HUES6 (cell line): ENCODE measurements around the gene FLRT1.

ENCODE experiments used
- H3K27ac ChIP-seq: 2 replicates; pipeline ENCODE4 v1.7.0; 2013; ENCODE audit warnings: low read depth, mild to moderate bottlenecking, low read length, inconsistent platforms
- H3K27me3 ChIP-seq: 2 replicates; pipeline ENCODE4 v1.6.1; 2013; ENCODE audit warnings: low read length; ENCODE audit not compliant: control insufficient read depth, insufficient read depth
- H3K36me3 ChIP-seq: 2 replicates; pipeline ENCODE4 v1.6.1; 2013; ENCODE audit warnings: low read length; ENCODE audit not compliant: control insufficient read depth, insufficient read depth
- H3K4me1 ChIP-seq: 2 replicates; pipeline ENCODE4 v1.6.1; 2013; ENCODE audit warnings: low read length; ENCODE audit not compliant: control insufficient read depth, insufficient read depth
- H3K4me3 ChIP-seq: 2 replicates; pipeline ENCODE4 v1.5.1; 2013; ENCODE audit warnings: low read depth, low read length
- H3K9ac ChIP-seq: one replicate; pipeline ENCODE4 v1.6.1; 2013; ENCODE audit warnings: mild to moderate bottlenecking, low read length
- H3K9me3 ChIP-seq: 2 replicates; pipeline ENCODE4 v1.6.1; 2013; ENCODE audit warnings: low read depth, low read length; ENCODE audit not compliant: control insufficient read depth, insufficient read depth

The FLRT1 gene

DNA sequence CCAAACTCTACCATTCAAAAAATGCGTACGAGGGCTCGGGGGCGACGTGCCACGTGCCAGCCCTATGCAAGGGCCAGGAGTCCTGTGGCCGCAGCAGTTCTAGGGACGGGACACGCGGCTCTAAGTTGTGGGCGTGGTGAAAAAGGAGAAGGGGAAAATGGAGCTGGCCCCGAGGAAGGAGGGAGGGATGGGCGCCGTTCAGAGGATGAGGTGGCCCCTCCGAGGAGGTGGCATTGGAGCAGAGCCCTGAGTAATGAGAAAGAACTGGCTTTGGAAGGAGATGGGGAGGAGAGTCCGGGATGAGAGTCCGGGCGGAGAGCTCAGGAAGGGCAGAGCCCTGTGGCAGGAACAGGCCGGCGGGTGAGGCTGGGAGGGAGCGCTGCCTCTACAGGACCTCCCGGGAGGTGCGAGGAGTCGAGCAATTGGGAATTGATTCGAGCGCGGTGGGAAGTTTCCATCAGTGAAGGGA lies 28.5 kb upstream of the FLRT1 start:
- Histone ChIP-seq H3K27me3 (peaks cover 89% of the 10 kb centered on the region), H3K36me3 (no peaks in the 10 kb centered on the region), H3K4me1 (peaks cover 17% of the 10 kb centered on the region), H3K4me3 (peak overlapping the region; percentile 52), H3K9ac (no peak overlapping the region), H3K9me3 (no peaks in the 10 kb centered on the region), H3K27ac (no peak overlapping the region)

DNA sequence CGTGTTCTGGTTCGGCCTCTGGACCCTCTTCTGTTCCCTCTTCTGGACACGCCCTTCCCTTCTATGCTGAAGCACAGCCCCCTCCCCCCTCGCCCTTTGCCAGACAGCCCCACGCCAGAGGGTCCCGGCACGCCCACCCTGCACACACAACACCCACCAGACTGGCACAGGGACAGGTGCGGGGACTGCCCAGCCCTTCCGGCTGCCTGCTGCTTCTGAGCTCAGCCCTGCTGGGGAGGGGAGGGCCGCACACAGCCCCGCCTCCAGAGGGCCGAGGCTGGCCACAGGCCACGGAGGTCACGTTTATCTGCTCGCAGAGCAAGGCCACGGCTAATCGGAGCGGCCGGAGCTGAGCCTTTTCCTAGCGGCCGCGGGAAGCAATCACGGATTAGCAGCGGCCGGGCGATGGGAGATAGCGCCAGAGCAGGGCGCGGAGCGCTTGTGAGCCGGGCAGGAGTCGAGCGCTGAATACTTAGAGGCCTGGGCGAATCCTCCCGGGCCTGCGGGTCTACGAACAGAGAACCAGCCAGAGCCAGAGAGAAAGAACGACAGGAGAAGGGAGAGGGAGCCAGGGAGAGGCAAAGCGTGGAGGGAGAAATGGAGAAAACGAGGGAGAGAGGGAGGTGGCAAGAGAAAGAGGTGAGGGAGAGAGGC lies 28.0 kb upstream of the FLRT1 start:
- no peaks in the 10 kb centered on the region for H3K36me3 ChIP-seq
- H3K4me3 ChIP-seq: peak overlapping the region; percentile 52
- H3K9me3 ChIP-seq: no peaks in the 10 kb centered on the region
- H3K4me1 ChIP-seq: peaks cover 17% of the 10 kb centered on the region
- H3K9ac ChIP-seq: no peak overlapping the region
- H3K27me3 ChIP-seq: peaks cover 84% of the 10 kb centered on the region
- H3K27ac ChIP-seq: no peak overlapping the region

- Histone ChIP-seq H3K9me3 (no peaks in the 10 kb centered on the region), H3K27ac (no peak overlapping the region), H3K36me3 (no peaks in the 10 kb centered on the region), H3K4me1 (peaks cover 17% of the 10 kb centered on the region), H3K9ac (no peak overlapping the region), H3K4me3 (peak overlapping the region; percentile 52; the same call in 1 of the 2 replicates), H3K27me3 (peaks cover 80% of the 10 kb centered on the region)
Observed at GRCh38 chr11:64008283-64008913, 27.3 kb upstream of the FLRT1 start.

- H3K36me3 ChIP-seq: no peaks in the 10 kb centered on the region
Observed at GRCh38 chr11:64008914-64009633, 26.7 kb upstream of the FLRT1 start.

DNA sequence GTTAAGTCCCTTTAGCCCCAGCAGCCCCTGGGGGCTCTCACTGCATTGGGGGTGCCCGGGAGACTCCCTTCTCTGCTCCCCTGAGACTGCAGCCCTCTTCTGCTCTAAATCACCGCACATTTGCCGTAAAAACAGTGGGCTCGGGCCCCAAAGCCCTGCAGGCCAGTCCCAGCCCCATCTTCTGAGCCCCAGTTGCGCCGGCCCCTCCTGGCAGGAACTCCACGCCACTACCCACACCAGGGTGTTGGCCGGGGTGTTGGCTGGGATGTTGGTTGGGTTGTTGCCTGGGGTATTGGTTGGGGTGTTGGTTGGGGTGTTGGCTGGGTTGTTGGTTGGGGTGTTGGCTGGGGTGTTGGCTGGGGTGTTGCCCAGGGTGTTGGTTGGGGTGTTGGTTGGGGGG lies 26.0 kb upstream of the FLRT1 start:
- no peaks in the 10 kb centered on the region for H3K36me3 ChIP-seq
- no peak overlapping the region for H3K27ac ChIP-seq
- H3K27me3 ChIP-seq: peaks cover 82% of the 10 kb centered on the region

More at GRCh38 chr11:64008914-64009633, 26.7 kb upstream of the FLRT1 start:
- no peaks in the 10 kb centered on the region for H3K9me3 ChIP-seq
- no peak overlapping the region for H3K27ac ChIP-seq
- H3K4me1 ChIP-seq: peaks cover 17% of the 10 kb centered on the region
- H3K9ac ChIP-seq: no peak overlapping the region
- peaks cover 82% of the 10 kb centered on the region for H3K27me3 ChIP-seq
- H3K4me3 ChIP-seq: no peak overlapping the region

GRCh38 chr11:64010783-64011182 lies 24.9 kb upstream of the FLRT1 start:
- no peaks in the 10 kb centered on the region for H3K9me3 ChIP-seq
- H3K9ac ChIP-seq: no peak overlapping the region
- H3K4me1 ChIP-seq: peaks cover 20% of the 10 kb centered on the region
- no peak overlapping the region for H3K27ac ChIP-seq
- H3K27me3 ChIP-seq: peaks cover 83% of the 10 kb centered on the region
- H3K36me3 ChIP-seq: no peaks in the 10 kb centered on the region
- no peak overlapping the region for H3K4me3 ChIP-seq

More for the DNA sequence above, 26.0 kb upstream of the FLRT1 start:
- Histone ChIP-seq H3K4me3 (no peak overlapping the region), H3K9ac (no peak overlapping the region), H3K4me1 (peaks cover 17% of the 10 kb centered on the region), H3K9me3 (no peaks in the 10 kb centered on the region)

DNA sequence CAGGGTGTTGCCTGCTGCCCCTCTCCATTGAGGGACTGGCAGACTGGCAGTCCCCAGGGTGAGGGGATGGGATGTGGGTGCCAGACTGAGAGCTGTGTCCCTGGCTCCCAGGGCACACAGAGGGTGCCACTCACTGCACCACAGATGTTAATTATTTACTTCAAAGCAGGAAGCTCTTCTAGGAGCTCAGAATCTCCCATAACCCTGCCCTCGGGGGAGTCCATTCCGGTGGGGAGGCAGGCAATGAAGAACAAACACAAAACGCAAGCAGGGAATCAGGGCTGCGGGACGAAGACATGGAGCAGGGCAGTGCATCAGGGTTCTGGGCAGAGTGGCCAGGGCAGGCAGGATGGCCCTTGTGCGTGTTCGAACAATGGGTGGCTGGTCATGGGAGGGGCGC lies 24.4 kb upstream of the FLRT1 start:
- H3K27me3 ChIP-seq: peaks cover 77% of the 10 kb centered on the region
- peaks cover 20% of the 10 kb centered on the region for H3K4me1 ChIP-seq
- H3K27ac ChIP-seq: no peak overlapping the region
- H3K4me3 ChIP-seq: no peak overlapping the region
- no peaks in the 10 kb centered on the region for H3K36me3 ChIP-seq
- H3K9me3 ChIP-seq: no peaks in the 10 kb centered on the region
- no peak overlapping the region for H3K9ac ChIP-seq

GRCh38 chr11:64013141-64013896 lies 22.4 kb upstream of the FLRT1 start:
- Histone ChIP-seq H3K27me3 (peaks cover 62% of the 10 kb centered on the region), H3K9me3 (no peaks in the 10 kb centered on the region), H3K4me3 (no peak overlapping the region), H3K4me1 (peaks cover 6% of the 10 kb centered on the region; the same call in 1 of the 2 replicates), H3K9ac (no peak overlapping the region), H3K36me3 (no peaks in the 10 kb centered on the region), H3K27ac (no peak overlapping the region)

DNA sequence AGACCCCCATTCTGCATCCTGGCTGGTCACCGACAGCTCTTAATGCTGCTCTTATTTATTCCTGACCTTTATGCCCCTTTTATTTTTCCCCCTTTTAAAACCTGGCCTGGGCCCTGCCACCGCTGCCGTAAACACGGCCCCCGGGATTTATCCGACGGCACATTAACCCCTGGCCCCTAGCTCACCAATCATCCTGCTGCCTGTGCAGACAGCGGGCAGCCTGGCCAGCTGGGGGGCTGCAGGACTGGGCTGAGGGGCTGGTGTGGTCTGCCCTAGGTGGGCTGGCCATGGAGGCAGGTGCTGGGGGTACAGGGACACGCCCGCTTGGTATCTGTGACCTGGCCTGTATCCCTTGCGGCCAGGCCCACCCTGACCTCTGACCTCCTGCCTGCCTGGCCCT lies 21.4 kb upstream of the FLRT1 start:
- no peaks in the 10 kb centered on the region for H3K9me3 ChIP-seq
- no peak overlapping the region for H3K27ac ChIP-seq
- no peaks in the 10 kb centered on the region for H3K36me3 ChIP-seq
- peaks cover 11% of the 10 kb centered on the region; the same call in 1 of the 2 replicates for H3K4me1 ChIP-seq
- peaks cover 56% of the 10 kb centered on the region for H3K27me3 ChIP-seq
- no peak overlapping the region for H3K9ac ChIP-seq
- no peak overlapping the region for H3K4me3 ChIP-seq

DNA sequence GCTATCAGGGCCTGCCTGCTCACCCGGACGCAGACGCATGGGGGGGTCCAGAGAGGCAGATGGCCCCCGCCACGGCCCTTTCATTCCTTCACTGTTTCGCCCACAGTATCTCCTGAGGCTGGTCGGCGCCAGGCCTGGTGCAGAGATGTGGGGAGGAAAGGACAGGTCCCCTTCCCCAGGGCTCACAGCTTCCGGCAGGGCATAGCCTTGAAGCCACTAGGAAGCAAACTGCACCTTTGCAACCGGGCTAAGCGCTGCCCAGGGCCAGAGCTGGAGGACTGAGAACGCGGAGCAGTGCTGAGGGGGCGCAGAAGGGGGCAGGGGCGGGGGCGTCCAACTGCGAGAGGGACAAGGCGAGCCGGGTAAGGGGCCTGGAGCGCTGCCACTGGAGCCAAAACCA lies 20.2 kb upstream of the FLRT1 start:
- Histone ChIP-seq H3K27me3 (peaks cover 56% of the 10 kb centered on the region), H3K9me3 (no peaks in the 10 kb centered on the region), H3K4me3 (no peak overlapping the region), H3K4me1 (peaks cover 13% of the 10 kb centered on the region; the same call in 1 of the 2 replicates), H3K36me3 (no peaks in the 10 kb centered on the region), H3K27ac (no peak overlapping the region), H3K9ac (no peak overlapping the region)
